Chondrocyte (in vitro differentiated cells): ENCODE measurements around the gene KCNH2. TPM values are rescaled to one million over a fixed set of nuclear protein-coding genes. Genes with fewer than 3 reads are reported as not detected.

Source experiments
- DNase-seq: peaks from one replicate; pipeline ENCODE4 v3.0.0; 2021; ENCODE audit warnings: mixed read lengths, low spot score
- H3K27ac Mint-ChIP-seq: one replicate; pipeline ENCODE4 v1.8.0; 2021; ENCODE audit warnings: mild to moderate bottlenecking, moderate library complexity, mixed read lengths; ENCODE audit not compliant: unreplicated experiment
- H3K27me3 Mint-ChIP-seq: 2 replicates; pipeline ENCODE4 v1.8.0; 2021; ENCODE audit warnings: low read depth, mixed read lengths
- H3K36me3 Mint-ChIP-seq: 2 replicates; pipeline ENCODE4 v1.8.0; 2021; ENCODE audit warnings: low read depth, mixed read lengths
- H3K4me1 Mint-ChIP-seq: 2 replicates; pipeline ENCODE4 v1.8.0; 2021; ENCODE audit warnings: low read depth, mild to moderate bottlenecking, mixed read lengths
- H3K4me3 Mint-ChIP-seq: one replicate; pipeline ENCODE4 v1.8.0; 2021; ENCODE audit warnings: mild to moderate bottlenecking, moderate library complexity, mixed read lengths; ENCODE audit not compliant: unreplicated experiment
- H3K9me3 Mint-ChIP-seq: 2 replicates; pipeline ENCODE4 v1.8.0; 2021; ENCODE audit warnings: low read depth, mixed read lengths
- total RNA-seq: library from RNA; stranded (reverse); gene quantifications from 3 replicates; pipeline ENCODE4 v1.2.1, GENCODE V29; 2021
- TF ChIP-seq, protein P1 (sequence below): fragments of 200-600 bp; sonication (generic); IDR thresholded peaks from 2 replicates; pipeline ENCODE4 v1.5.0; 2021; ENCODE audit warnings: antibody characterized with exemption, mild to moderate bottlenecking, moderate library complexity

KCNH2 gene
- total RNA-seq, 1 donor from 2014 or later, result 0.30 TPM

DNA sequence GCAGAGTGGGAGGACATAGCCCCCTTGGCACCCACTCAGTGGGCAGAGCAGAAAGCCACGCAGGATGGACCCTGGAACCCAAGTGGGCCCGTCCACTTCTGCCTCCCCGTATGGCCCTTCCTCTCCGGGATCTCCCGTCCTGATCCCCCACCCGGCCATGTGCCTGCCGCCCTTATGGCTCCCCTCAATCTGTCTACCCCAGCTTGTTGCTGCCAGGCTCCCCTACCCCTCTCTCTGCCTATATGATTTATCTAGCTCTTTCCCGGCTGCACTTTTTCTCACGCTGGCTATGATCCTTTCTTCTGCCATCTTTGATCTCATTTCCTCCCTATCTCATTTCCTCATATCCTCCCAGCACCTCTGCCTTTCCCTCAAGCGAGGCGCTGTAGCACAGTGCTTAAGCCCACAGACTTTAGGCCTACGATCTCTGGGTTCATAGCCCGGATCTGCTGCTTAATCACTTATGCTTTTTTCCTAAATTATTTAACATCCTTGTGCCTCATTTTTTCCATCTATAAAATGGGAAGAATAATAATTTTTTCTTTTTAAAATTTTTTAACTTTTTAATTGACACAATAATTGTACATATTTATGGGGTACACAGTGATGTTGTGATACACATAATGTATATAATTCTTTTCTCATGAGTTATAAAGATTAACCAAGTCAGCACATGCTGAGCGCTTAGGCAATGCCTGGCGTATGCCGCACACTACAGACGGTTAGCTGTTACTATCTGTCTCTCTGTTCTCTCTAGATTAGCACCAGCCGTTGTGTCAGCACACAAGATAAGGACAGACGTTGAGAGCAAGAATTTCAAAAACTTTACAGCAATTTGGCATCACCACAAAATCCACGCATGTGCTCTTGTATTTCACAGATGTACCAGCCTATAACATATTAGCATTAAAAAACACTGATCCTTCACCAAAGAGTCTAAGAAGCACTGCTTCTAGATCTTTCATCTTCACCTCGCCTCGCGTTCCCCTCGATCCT is 18.1 kb downstream of the KCNH2 start:
- Mint-ChIP-seq H3K4me3 (no peak overlapping the region), H3K27ac (no peak overlapping the region), H3K27me3 (peaks cover 3% of the 10 kb centered on the region), H3K9me3 (no peaks in the 10 kb centered on the region), H3K36me3 (no peaks in the 10 kb centered on the region), H3K4me1 (peaks cover 22% of the 10 kb centered on the region)
- no peak for DNase-seq
- TF ChIP-seq, protein P1, sequence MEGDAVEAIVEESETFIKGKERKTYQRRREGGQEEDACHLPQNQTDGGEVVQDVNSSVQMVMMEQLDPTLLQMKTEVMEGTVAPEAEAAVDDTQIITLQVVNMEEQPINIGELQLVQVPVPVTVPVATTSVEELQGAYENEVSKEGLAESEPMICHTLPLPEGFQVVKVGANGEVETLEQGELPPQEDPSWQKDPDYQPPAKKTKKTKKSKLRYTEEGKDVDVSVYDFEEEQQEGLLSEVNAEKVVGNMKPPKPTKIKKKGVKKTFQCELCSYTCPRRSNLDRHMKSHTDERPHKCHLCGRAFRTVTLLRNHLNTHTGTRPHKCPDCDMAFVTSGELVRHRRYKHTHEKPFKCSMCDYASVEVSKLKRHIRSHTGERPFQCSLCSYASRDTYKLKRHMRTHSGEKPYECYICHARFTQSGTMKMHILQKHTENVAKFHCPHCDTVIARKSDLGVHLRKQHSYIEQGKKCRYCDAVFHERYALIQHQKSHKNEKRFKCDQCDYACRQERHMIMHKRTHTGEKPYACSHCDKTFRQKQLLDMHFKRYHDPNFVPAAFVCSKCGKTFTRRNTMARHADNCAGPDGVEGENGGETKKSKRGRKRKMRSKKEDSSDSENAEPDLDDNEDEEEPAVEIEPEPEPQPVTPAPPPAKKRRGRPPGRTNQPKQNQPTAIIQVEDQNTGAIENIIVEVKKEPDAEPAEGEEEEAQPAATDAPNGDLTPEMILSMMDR, result no peak

DNA sequence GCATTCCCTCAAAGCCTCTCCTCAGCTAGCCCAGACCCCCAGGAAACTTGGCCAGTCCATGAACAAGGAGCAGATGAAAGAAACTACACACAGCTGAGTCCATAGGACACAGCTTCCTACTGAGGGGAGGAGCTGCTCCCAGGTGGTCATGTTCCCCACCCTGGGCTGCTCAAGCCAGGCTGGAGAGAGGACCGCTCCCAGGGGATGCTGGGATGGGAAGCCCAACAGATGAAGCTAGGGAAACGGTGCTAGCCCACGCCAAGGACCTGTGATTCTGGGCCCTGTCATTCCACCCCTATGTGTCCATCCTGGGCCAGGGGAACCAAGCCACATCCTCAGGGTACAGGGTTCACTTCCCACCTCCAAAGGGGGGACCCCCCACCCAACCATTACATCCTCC is 19.0 kb downstream of the KCNH2 start:
- Mint-ChIP-seq H3K36me3 (no peaks in the 10 kb centered on the region), H3K27me3 (no peaks in the 10 kb centered on the region), H3K27ac (no peak overlapping the region), H3K4me1 (peaks cover 15% of the 10 kb centered on the region), H3K9me3 (no peaks in the 10 kb centered on the region), H3K4me3 (no peak overlapping the region)
- DNase-seq, result no peak
- TF ChIP-seq, protein P1, result no peak

DNA sequence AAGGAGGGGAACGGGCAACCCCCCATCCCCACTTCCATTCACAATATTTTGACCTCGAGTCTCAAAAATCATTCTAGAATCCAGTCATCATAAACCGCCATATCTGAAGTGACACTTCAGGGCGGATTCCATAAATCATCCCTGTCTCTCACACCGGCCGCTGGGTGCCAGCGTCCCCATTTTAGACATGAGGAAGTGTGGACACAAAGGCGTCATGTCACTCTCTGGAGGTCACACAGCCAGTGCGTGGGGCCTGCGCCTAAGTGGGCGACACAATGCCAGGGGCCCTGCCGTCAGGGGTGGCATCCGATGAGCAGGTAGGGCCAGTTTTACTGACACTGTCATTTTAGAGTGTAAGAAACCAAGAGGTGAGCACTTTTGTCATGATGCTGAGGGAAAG is 19.5 kb downstream of the KCNH2 start:
- no peak for DNase-seq
- H3K27me3 Mint-ChIP-seq, result no peaks in the 10 kb centered on the region
- no peaks in the 10 kb centered on the region for H3K36me3 Mint-ChIP-seq
- H3K4me1 Mint-ChIP-seq, result peaks cover 15% of the 10 kb centered on the region
- TF ChIP-seq, protein P1, result no peak
- H3K4me3 Mint-ChIP-seq, result no peak overlapping the region
- H3K9me3 Mint-ChIP-seq, result no peaks in the 10 kb centered on the region
- no peak overlapping the region for H3K27ac Mint-ChIP-seq

DNA sequence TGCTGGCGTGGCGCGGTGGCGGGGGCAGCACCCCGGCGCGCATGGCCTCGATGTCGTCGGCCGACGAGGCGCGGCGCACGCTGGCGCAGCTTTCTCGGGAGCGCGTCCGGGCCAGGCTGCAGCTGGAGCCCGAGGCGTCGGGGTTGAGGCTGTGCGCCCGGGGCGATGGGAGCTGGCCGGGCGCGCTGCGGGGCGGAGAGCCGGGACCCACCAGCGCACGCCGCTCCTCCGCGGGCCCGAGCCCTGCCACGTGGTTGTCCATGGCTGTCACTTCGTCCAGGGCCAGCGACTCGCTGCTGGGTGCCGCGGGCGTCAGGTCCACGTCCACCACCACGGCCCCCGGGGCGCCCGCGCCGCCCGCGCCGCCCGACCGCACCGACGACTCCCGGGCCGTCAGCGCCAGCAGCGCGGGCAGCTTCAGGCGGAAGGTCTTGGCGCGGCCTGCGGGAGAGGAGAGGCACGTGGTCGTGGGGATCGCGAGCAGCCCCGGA is 20.0 kb downstream of the KCNH2 start:
- DNase-seq, result no peak
- no peaks in the 10 kb centered on the region for H3K36me3 Mint-ChIP-seq
- TF ChIP-seq, protein P1, result no peak
- H3K9me3 Mint-ChIP-seq, result no peaks in the 10 kb centered on the region
- no peak overlapping the region for H3K27ac Mint-ChIP-seq
- peaks cover 15% of the 10 kb centered on the region for H3K4me1 Mint-ChIP-seq
- no peak overlapping the region for H3K4me3 Mint-ChIP-seq
- H3K27me3 Mint-ChIP-seq, result no peaks in the 10 kb centered on the region

DNA sequence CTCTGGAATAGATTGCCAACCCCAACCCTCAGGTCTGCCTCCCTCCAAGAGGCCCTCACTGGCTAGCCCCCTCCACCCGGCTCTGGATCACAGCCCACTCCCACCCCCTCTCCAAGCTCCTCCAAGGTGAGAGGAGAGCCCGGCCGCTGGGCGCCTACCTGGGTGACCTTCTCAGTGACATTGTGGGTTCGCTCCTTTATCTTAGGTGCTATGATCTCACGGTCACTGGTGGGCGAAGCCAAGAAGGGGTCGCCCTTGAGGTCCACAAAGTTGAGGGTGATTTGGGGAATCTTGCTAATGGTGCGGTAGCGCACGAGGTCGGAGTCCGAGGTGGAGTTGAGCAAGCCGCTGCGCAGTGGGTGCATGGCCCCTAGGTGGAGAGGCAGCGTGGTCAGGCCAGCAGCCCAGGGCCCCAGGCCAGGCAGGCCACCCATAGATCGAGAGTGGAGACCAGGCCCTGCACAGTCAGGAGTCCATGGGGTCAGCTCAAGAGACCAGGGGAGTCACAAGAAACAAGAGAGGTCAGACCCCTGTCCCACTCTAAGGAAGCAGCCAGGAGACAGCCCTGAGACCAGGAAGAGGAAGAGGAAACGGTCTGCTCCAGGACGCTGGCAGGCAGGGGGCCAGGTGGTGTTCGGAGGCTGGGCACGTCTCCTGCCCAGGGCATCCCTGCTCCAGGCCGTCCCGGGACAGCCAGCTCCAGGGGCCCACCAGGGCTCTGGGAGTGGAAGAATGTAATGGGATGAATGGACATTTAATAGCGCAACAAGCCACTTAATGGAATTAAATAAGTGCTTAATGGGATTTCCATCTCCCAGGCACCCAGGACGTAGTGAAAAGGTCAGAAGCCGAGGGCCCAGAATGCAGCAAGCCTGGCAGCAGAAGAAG is 20.7 kb downstream of the KCNH2 start:
- Mint-ChIP-seq H3K9me3 (no peaks in the 10 kb centered on the region), H3K36me3 (no peaks in the 10 kb centered on the region), H3K4me1 (peaks cover 8% of the 10 kb centered on the region), H3K4me3 (no peak overlapping the region), H3K27ac (no peak overlapping the region), H3K27me3 (no peaks in the 10 kb centered on the region)
- DNase-seq, result no peak
- TF ChIP-seq, protein P1, result no peak
